Endodermal cell (in vitro differentiated cells): ENCODE results near the gene RBM20. TPM values are rescaled to one million over a fixed set of nuclear protein-coding genes. Genes with fewer than 3 reads are reported as not detected.

Experiments used
- DNase-seq: peaks from one replicate; pipeline ENCODE4 v3.0.0-alpha.2; 2017
- H3K27ac ChIP-seq: 2 replicates; pipeline ENCODE4 v1.5.1; 2013; ENCODE audit warnings: mild to moderate bottlenecking, low read depth, low read length, moderate library complexity
- H3K27me3 ChIP-seq: 2 replicates; pipeline ENCODE4 v1.6.1; 2013; ENCODE audit warnings: mild to moderate bottlenecking, low read length, moderate library complexity; ENCODE audit not compliant: insufficient read depth, control insufficient read depth, poor library complexity, severe bottlenecking
- H3K36me3 ChIP-seq: 2 replicates; pipeline ENCODE4 v1.7.0; 2013; ENCODE audit warnings: mild to moderate bottlenecking, low read length, moderate library complexity; ENCODE audit not compliant: control insufficient read depth, insufficient read depth
- H3K4me1 ChIP-seq: one replicate; pipeline ENCODE4 v1.7.0; 2013; ENCODE audit warnings: low read length; ENCODE audit not compliant: control insufficient read depth, insufficient read depth
- H3K4me3 ChIP-seq: 2 replicates; pipeline ENCODE4 v1.5.1; 2013; ENCODE audit warnings: mild to moderate bottlenecking, low read length, moderate library complexity
- H3K9ac ChIP-seq: 2 replicates; pipeline ENCODE4 v1.6.1; 2013; ENCODE audit warnings: mild to moderate bottlenecking, low read length, moderate library complexity; ENCODE audit not compliant: poor library complexity, severe bottlenecking; ENCODE audit errors: extremely low read depth
- H3K9me3 ChIP-seq: 2 replicates; pipeline ENCODE4 v1.6.1; 2013; ENCODE audit warnings: mild to moderate bottlenecking, low read length, moderate library complexity; ENCODE audit not compliant: control insufficient read depth
- H3K27ac Mint-ChIP-seq: 2 replicates; pipeline ENCODE4 v1.8.0; 2020; ENCODE audit warnings: mixed read lengths
- H3K27me3 Mint-ChIP-seq: 2 replicates; pipeline ENCODE4 v1.8.0; 2021; ENCODE audit warnings: mild to moderate bottlenecking, mixed read lengths; ENCODE audit not compliant: insufficient read depth
- H3K36me3 Mint-ChIP-seq: 2 replicates; pipeline ENCODE4 v1.8.0; 2020; ENCODE audit warnings: low read depth, mixed read lengths
- H3K4me1 Mint-ChIP-seq: 2 replicates; pipeline ENCODE4 v1.8.0; 2020; ENCODE audit warnings: mixed read lengths
- H3K4me3 Mint-ChIP-seq: 2 replicates; pipeline ENCODE4 v1.8.0; 2020; ENCODE audit warnings: mild to moderate bottlenecking, moderate library complexity, mixed read lengths
- H3K9me3 Mint-ChIP-seq: 2 replicates; pipeline ENCODE4 v1.8.0; 2020; ENCODE audit warnings: mild to moderate bottlenecking, mixed read lengths
- WGBS, 2 experiments: methylation state at CpG; one replicate each; pipeline versions ENCODE4 v1.1.5 to v1.1.7; 2013; ENCODE audit warnings: missing lambda C conversion rate in 2 of 2, mixed read lengths in 1 of 2; ENCODE audit not compliant: insufficient coverage in 1 of 2, insufficient read length in 1 of 2; 5-methylcytosine and 5-hydroxymethylcytosine counted together
- total RNA-seq, 2 donors: library from RNA; stranded (reverse); fragmentation: NEBNext Ultra II Directional in 1 of 2; extraction: Animal tissue kit (Norgen Biotek cat#: 25700) in 1 of 2; gene quantifications; 2 replicates in 1 of 2; 3 replicates in 1 of 2; pipeline ENCODE4 v1.2.1, GENCODE V29; 2021
- TF ChIP-seq, protein P1 (sequence below): fragments of 200-600 bp; sonication (generic); conservative IDR thresholded peaks from 2 replicates; pipeline ENCODE4 v1.5.0; 2021; ENCODE audit warnings: antibody characterized with exemption, mild to moderate bottlenecking

Gene RBM20
- total RNA-seq, 2 donors from 2014 or later: 6.2 to 7.0 TPM

DNA sequence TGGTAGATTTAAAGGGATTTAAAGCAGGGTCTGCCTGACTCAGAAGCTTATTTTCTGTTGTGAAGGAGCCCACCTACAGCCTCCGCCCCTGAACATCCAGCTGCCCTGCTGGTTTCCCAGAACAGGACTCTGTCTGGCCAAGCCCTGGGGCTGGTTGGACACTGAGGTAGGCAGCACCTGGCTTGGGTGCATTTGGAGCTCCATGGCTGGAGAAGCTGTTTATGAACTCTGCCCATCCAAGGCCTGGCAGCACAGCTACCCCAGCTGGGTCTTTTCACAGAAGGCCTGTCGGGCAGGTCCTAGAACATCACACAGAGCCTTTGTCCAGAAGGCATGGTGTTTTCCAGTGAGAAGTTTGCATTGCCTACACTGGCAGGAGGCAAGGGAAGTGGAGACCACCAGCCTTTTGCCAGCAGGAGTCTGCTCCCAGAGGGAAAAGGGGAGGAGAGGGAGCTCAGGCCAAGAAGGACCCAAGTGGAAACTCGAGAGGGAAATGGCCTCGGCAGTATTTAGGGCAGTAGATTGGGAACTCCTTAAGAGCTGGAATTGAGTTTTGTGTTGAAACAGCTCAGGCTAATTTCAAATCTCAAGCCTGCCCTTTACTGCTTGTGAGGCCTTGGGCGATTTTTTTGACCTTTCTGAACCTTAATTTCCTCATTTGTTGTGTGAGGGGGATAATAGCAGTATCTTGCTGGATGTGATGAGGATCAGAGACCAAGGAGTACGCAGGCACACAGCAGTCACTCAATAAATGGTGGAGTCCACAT lies 215.3 kb downstream of the RBM20 start:
- no peaks in the 10 kb centered on the region for H3K36me3 Mint-ChIP-seq
- no peak overlapping the region for H3K4me3 Mint-ChIP-seq
- WGBS, 2 experiments: 72 to 94% methylated on average over 2 to 6 of the region's 6 CpGs
- H3K27ac Mint-ChIP-seq: no peak overlapping the region
- H3K36me3 ChIP-seq: no peaks in the 10 kb centered on the region
- H3K4me3 ChIP-seq: no peak overlapping the region
- H3K4me1 Mint-ChIP-seq: peaks cover 31% of the 10 kb centered on the region
- H3K9me3 ChIP-seq: peaks cover 14% of the 10 kb centered on the region
- peaks cover 11% of the 10 kb centered on the region for H3K27me3 Mint-ChIP-seq
- H3K9ac ChIP-seq: no peak overlapping the region
- H3K9me3 Mint-ChIP-seq: peaks cover 15% of the 10 kb centered on the region
- peaks cover 5% of the 10 kb centered on the region for H3K27me3 ChIP-seq
- no peak overlapping the region for H3K27ac ChIP-seq
- TF ChIP-seq, protein P1, sequence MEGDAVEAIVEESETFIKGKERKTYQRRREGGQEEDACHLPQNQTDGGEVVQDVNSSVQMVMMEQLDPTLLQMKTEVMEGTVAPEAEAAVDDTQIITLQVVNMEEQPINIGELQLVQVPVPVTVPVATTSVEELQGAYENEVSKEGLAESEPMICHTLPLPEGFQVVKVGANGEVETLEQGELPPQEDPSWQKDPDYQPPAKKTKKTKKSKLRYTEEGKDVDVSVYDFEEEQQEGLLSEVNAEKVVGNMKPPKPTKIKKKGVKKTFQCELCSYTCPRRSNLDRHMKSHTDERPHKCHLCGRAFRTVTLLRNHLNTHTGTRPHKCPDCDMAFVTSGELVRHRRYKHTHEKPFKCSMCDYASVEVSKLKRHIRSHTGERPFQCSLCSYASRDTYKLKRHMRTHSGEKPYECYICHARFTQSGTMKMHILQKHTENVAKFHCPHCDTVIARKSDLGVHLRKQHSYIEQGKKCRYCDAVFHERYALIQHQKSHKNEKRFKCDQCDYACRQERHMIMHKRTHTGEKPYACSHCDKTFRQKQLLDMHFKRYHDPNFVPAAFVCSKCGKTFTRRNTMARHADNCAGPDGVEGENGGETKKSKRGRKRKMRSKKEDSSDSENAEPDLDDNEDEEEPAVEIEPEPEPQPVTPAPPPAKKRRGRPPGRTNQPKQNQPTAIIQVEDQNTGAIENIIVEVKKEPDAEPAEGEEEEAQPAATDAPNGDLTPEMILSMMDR: no peak
- peaks cover 12% of the 10 kb centered on the region for H3K4me1 ChIP-seq
- DNase-seq: peak; percentile 40

DNA sequence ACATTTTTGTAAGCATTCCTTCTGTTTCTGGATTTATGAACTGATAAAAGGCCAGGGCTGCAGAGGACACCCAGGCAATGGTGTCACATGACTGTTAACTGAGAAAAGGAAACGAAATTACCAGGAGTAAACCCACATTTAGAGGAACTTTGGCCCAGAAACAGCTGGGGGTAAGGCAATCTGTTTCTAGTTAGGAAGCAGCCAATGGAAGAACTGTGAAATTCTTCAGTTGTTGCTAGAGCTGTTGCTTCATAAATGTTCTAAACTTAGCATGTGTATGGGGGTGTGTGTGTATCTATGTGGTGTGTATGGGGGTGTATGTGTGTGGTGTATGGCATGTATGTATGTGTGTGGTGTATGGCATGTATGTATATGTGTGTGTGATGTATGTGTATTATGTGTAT lies 215.8 kb downstream of the RBM20 start:
- H3K9ac ChIP-seq: no peak overlapping the region
- H3K36me3 ChIP-seq: no peaks in the 10 kb centered on the region
- Mint-ChIP-seq H3K9me3 (peaks cover 12% of the 10 kb centered on the region), H3K4me3 (no peak overlapping the region), H3K4me1 (peaks cover 36% of the 10 kb centered on the region), H3K36me3 (no peaks in the 10 kb centered on the region), H3K27me3 (peaks cover 8% of the 10 kb centered on the region), H3K27ac (no peak overlapping the region)
- H3K4me1 ChIP-seq: peaks cover 12% of the 10 kb centered on the region
- H3K9me3 ChIP-seq: peaks cover 11% of the 10 kb centered on the region
- DNase-seq: peak; percentile 22
- TF ChIP-seq, protein P1: no peak
- H3K27me3 ChIP-seq: no peaks in the 10 kb centered on the region
- 67 to 76% methylated on average over 1 of the region's 1 CpG for WGBS, 2 experiments
- no peak overlapping the region for H3K4me3 ChIP-seq
- H3K27ac ChIP-seq: no peak overlapping the region

DNA sequence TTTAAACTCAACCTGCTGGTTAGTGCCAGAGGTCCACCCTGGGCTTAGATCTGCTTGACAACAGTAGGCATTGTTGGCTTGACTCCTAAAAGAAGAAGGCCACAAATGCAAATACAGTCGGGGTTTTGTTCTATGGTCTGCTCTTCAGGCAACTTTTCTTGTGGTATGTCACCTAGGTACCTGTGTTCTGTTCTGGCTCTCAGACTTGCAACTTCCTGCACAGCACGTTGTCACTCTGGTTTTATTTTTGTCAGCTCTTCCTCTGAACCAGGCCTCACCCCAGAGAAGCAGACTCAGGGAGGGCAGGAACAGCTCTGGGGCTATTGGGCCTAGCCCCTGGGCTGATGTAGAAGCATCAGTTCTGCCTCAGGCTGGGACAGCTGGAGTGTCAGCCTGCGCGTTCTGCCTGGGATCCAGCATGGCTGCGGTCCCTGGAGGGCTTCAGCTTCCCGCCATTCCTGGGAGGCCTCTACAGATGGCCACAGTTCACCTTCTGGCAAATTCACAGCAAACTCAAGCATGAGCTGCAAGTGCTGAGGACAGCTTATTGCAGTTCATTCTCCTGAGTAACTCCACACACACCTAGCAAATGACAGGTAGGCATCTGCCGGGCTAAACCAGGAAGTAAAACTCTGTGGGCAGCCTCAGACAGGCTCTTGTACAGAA lies 216.6 kb downstream of the RBM20 start:
- H3K4me3 ChIP-seq: no peak overlapping the region
- Mint-ChIP-seq H3K36me3 (no peaks in the 10 kb centered on the region), H3K4me3 (no peak overlapping the region), H3K27ac (no peak overlapping the region), H3K27me3 (peaks cover 2% of the 10 kb centered on the region), H3K9me3 (peaks cover 6% of the 10 kb centered on the region), H3K4me1 (peaks cover 42% of the 10 kb centered on the region)
- no peak overlapping the region for H3K9ac ChIP-seq
- peaks cover 4% of the 10 kb centered on the region for H3K9me3 ChIP-seq
- H3K27ac ChIP-seq: no peak overlapping the region
- WGBS, 2 experiments: 94% methylated on average over 6 to 7 of the region's 7 CpGs
- H3K36me3 ChIP-seq: no peaks in the 10 kb centered on the region
- DNase-seq: peak; percentile 40
- TF ChIP-seq, protein P1: no peak
- H3K27me3 ChIP-seq: no peaks in the 10 kb centered on the region
- peaks cover 12% of the 10 kb centered on the region for H3K4me1 ChIP-seq
